Measurements from ENCODE around the gene PPP2R1B. TPM values are rescaled to one million over a fixed set of nuclear protein-coding genes. Genes with fewer than 3 reads are reported as not detected.

Gene PPP2R1B
- total RNA-seq, 2 experiments from 2014 or later = 34.5 to 39.2 TPM

GRCh38 chr11:111739299-111739698 lies 26.9 kb downstream of the PPP2R1B start:
- no peak overlapping the region for H3K27ac Mint-ChIP-seq
- ATAC-seq (ENCODE audit: poor library complexity) (no peak), DNase-seq (no peak)
- peaks cover 21% of the 10 kb centered on the region for H3K4me1 Mint-ChIP-seq (ENCODE audit: low read depth)
- H3K27me3 Mint-ChIP-seq = no peaks in the 10 kb centered on the region
- no peaks in the 10 kb centered on the region for H3K9me3 ChIP-seq (ENCODE audit: control insufficient read depth in 1 of 2, insufficient read depth in 1 of 2, low read length in 2 of 2)
- H3K36me3 Mint-ChIP-seq (ENCODE audit: low read depth) = peaks cover 62% of the 10 kb centered on the region
- H3K9me3 Mint-ChIP-seq = no peaks in the 10 kb centered on the region
- H3K4me3 ChIP-seq (ENCODE audit: low read length) = no peak overlapping the region
- H3K27ac ChIP-seq (ENCODE audit: low read depth in 1 of 2, low read length in 2 of 2) = no peak overlapping the region
- peaks cover 42% of the 10 kb centered on the region for H3K36me3 ChIP-seq (ENCODE audit: insufficient read depth, low read length)
- no peaks in the 10 kb centered on the region for H3K27me3 ChIP-seq (ENCODE audit: control insufficient read depth in 1 of 2, insufficient read depth in 2 of 2, low read length in 2 of 2)
- H3K4me3 Mint-ChIP-seq = no peak overlapping the region
- CTCF ChIA-PET = no interaction called here
- POLR2A ChIA-PET = no interaction called here
- peaks cover 6% of the 10 kb centered on the region for H3K4me1 ChIP-seq (ENCODE audit: insufficient read depth, low read length)
- intact Hi-C loops (cut with DNase I, micrococcal nuclease) = no loop called here
- no peak for TF ChIP-seq CTCF (IDR thresholded peaks at IDR 0.05)

DNA sequence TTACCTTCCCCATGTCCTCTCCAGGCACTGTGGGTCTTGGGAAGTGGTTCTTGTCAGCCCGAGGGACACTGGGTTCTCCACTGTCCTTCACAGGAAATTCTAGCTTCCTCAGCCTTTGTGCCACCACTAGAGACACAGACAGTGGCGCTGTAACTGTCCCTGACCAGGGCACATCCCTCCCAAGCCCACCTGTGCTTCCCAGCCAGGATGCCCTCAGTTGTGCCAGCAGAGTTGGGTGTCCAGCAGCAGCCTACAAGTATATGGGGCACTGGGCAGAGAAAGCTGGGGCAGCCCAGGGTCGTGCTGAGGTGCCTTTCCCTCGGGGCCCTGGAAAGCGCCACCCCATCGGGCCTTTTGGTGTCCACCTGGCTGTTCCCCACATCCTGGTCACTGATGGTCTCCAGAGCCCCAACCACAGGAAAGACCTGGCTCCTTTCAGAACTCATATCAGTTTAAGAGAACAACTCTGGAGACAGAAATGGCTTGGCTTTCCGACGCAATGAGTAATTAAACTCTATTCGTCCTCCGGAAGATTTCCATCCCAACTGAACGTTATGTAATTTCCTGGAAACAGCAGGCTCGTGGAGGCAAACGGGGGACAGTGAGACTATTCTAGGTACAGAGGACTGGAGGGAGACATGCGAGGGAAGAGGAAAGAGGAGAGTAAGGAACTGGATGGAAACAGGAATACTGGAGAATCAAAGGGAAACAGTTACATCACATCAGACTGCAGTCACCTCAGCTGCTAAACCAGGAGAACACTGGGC lies 28.6 kb downstream of the PPP2R1B start:
- intact Hi-C loops (cut with DNase I, micrococcal nuclease) = no loop called here

GRCh38 chr11:111736621-111737443 lies 29.4 kb downstream of the PPP2R1B start:
- ATAC-seq (ENCODE audit: poor library complexity) (peak; percentile 21), DNase-seq (no peak)
- H3K27me3 Mint-ChIP-seq = no peaks in the 10 kb centered on the region
- Histone ChIP-seq H3K4me3 (ENCODE audit: low read length) (no peak overlapping the region), H3K36me3 (ENCODE audit: insufficient read depth, low read length) (peaks cover 19% of the 10 kb centered on the region), H3K4me1 (ENCODE audit: insufficient read depth, low read length) (peaks cover 6% of the 10 kb centered on the region), H3K27ac (ENCODE audit: low read depth in 1 of 2, low read length in 2 of 2) (no peak overlapping the region), H3K9me3 (ENCODE audit: control insufficient read depth in 1 of 2, insufficient read depth in 1 of 2, low read length in 2 of 2) (no peaks in the 10 kb centered on the region), H3K27me3 (ENCODE audit: control insufficient read depth in 1 of 2, insufficient read depth in 2 of 2, low read length in 2 of 2) (no peaks in the 10 kb centered on the region)
- no peak for TF ChIP-seq CTCF (IDR thresholded peaks at IDR 0.05)
- no peaks in the 10 kb centered on the region for H3K9me3 Mint-ChIP-seq
- H3K36me3 Mint-ChIP-seq (ENCODE audit: low read depth) = peaks cover 39% of the 10 kb centered on the region
- POLR2A ChIA-PET = no interaction called here
- peaks cover 21% of the 10 kb centered on the region for H3K4me1 Mint-ChIP-seq (ENCODE audit: low read depth)
- intact Hi-C loops (cut with DNase I, micrococcal nuclease) = no loop called here
- CTCF ChIA-PET = interaction anchor here (0.6 kb wide), 1 partner anchor 193 kb away, joined by 4 read pairs; no protein-coding TSS in a partner anchor
- H3K4me3 Mint-ChIP-seq = no peak overlapping the region
- peak overlapping the region; percentile 19 for H3K27ac Mint-ChIP-seq

More for the DNA sequence above, 28.6 kb downstream of the PPP2R1B start:
- H3K27ac ChIP-seq (ENCODE audit: low read depth in 1 of 2, low read length in 2 of 2) = no peak overlapping the region
- H3K27ac Mint-ChIP-seq = peak overlapping the region; percentile 19
- no peak for DNase-seq
- H3K27me3 ChIP-seq (ENCODE audit: control insufficient read depth in 1 of 2, insufficient read depth in 2 of 2, low read length in 2 of 2) = no peaks in the 10 kb centered on the region
- peaks cover 21% of the 10 kb centered on the region for H3K4me1 Mint-ChIP-seq (ENCODE audit: low read depth)
- ChIA-PET CTCF (no interaction called here), POLR2A (no interaction called here)
- H3K4me3 Mint-ChIP-seq = no peak overlapping the region
- no peaks in the 10 kb centered on the region for H3K9me3 Mint-ChIP-seq
- no peak for TF ChIP-seq CTCF (IDR thresholded peaks at IDR 0.05)
- peaks cover 6% of the 10 kb centered on the region for H3K4me1 ChIP-seq (ENCODE audit: insufficient read depth, low read length)
- ATAC-seq (ENCODE audit: poor library complexity) = no peak
- H3K27me3 Mint-ChIP-seq = no peaks in the 10 kb centered on the region
- H3K4me3 ChIP-seq (ENCODE audit: low read length) = no peak overlapping the region
- no peaks in the 10 kb centered on the region for H3K9me3 ChIP-seq (ENCODE audit: control insufficient read depth in 1 of 2, insufficient read depth in 1 of 2, low read length in 2 of 2)
- peaks cover 46% of the 10 kb centered on the region for H3K36me3 Mint-ChIP-seq (ENCODE audit: low read depth)
- peaks cover 27% of the 10 kb centered on the region for H3K36me3 ChIP-seq (ENCODE audit: insufficient read depth, low read length)

All from CD4-positive, alpha-beta T cell (primary cell).